Measurements from ENCODE around the gene CHST15.

- no peak for TF ChIP-seq CTCF (IDR thresholded peaks at IDR 0.05; ENCODE audit: low read depth, low read length, poor library complexity, severe bottlenecking)
- TF ChIP-seq EZH2phosphoT487 (IDR thresholded peaks at IDR 0.05; ENCODE audit: borderline replicate concordance, low read length) = no peak
Observed at GRCh38 chr10:124005991-124006392, 87.4 kb downstream of the CHST15 start.
